ENCODE measurements around the gene ZNF557. TPM values are rescaled to one million over a fixed set of nuclear protein-coding genes. Genes with fewer than 3 reads are reported as not detected.
"Not testable (repeated sequence)": the region's sequence is repeated elsewhere in the genome, so short reads cannot be mapped to it uniquely, and the experiment has no call there.

The ZNF557 gene
- total RNA-seq (10 to 100 TPM in 3 of 5 donors, 1 to 10 TPM in 2; 7.2 to 41.4 (median 14.9) TPM), polyA plus RNA-seq (1 to 10 TPM; 1.3 to 2.2 (median 2.1) TPM)
- long read RNA-seq, donor 1, partial matches to known transcripts: 0 of 1 reads
- long read RNA-seq, donor 1, other reads (novel, unspliced or antisense): 0 of 1 reads
- long read RNA-seq, donor 2: 0 reads
- long read RNA-seq, donor 3, partial matches to known transcripts: 0 of 1 reads
- long read RNA-seq, donor 3, other reads (novel, unspliced or antisense): 0 of 1 reads
- long read RNA-seq, donor 4: 0 reads
- long read RNA-seq, donor 5, full-length matches to known transcripts: 5 of 5 reads
- long read RNA-seq, donor 5, partial matches to known transcripts: 0 of 5 reads
- long read RNA-seq, donor 5, other reads (novel, unspliced or antisense): 0 of 5 reads
- long read RNA-seq, donor 6, partial matches to known transcripts: 0 of 3 reads
- long read RNA-seq, donor 6, other reads (novel, unspliced or antisense): 0 of 3 reads
- long read RNA-seq, donor 7: 0 reads
- long read RNA-seq, donor 8, partial matches to known transcripts: 0 of 1 reads
- long read RNA-seq, donor 8, other reads (novel, unspliced or antisense): 0 of 1 reads
- long read RNA-seq, donor 9: 0 reads
- long read RNA-seq, donor 10: 0 reads

DNA sequence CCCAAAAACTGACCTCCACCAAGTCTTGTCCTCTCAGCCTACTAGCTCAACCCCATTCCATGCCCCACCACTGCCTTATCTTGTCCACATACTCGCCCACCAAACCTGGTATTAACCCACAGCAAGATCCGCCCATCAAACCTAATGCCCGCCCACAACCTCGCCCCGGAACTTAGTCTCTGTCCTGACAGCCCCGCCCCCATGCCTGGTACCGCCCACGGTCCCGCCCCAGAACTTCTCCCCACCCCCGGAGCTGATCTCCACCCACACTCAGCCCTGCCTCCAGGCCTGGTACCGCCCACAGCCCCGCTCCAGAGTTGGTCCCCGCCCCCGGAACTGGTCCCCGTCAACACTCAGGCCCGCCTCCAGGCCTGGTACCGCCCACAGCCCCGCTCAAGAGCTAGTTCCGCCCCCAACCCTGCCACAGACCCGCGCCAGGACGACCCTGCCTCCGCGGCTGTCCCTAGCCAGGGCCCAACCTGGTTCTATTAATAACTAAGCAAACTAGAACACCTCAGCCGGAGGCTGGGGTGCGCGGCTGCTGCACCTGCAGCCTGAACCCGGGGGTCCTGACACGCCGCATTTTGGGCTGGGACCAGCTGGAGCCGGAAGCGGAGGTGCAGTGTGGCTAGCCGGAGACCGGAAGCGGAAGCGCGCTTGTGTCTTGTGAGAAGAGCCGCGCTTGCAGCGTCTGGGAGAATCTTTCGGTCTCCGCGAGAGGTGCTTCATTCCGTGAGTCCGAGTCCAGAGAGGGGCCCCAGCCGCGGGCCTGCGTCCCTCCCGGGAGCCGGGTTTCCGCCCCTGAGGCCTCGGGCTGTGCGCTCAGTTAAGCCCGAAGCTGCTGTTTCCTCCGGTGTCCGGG is at the start of gene ZNF557:
Gene ZNF557 (plus strand): TSS at position 662 of the 862 bp plus-strand sequence. CDS start 5,372 bp downstream, outside the sequence.
- Histone ChIP-seq H3K36me3 (peaks cover 29 to 38% (median 37%) of the 10 kb centered on the region in 4 donors), H3K27ac (peak within 1 kb of the TSS; percentile 81 to 96 (median 91)), H3K4me3 (peak within 1 kb of the TSS; percentile 76 to 98 (median 88)), H3K9me3 (peaks cover 0 to 5% (median 0%) of the 10 kb centered on the region in 4 donors), H3K4me1 (peaks cover 9 to 16% (median 14%) of the 10 kb centered on the region in 4 donors), H3K27me3 (no peaks in the 10 kb centered on the region)
- peak; percentile 99 to 100 for DNase-seq
- TF ChIP-seq POLR2A (IDR thresholded peaks at IDR 0.05) (no peak), POLR2AphosphoS5 (IDR thresholded peaks at IDR 0.05) (peak in 2 of 3 donors; percentile 64 to 78)
- intact Hi-C loops (cut with DNase I; ENCODE audit: low total_unique reads): no loop called here
- 0 to 2% (median 1%) methylated on average over 42 to 56 of the region's 56 CpGs for WGBS, 5 donors

DNA sequence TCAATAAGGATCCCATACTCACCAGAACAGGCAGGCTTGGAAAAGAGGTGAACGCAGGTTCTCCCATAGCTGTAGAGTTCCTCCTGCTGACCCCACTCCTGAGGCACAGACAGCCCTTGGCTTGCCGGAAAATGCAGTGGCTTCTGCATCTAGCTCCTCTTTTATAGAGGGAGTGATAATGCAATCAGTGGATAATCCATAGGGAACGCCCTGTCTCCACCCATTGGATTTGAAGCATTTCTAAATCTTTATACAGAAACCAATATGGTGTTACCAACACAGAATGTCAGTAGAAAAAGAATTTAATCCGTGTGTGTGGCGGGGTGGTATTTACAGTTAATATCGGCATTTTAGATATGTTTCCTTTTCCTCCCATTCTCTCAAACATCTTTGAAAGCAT is 48.2 kb upstream of the ZNF557 start, which contains the start of gene MBD3L2B:
Gene MBD3L2B (minus strand): TSS at position 101 of the 400 bp plus-strand sequence. CDS start 34 bp downstream, at position 67.
- H3K27me3 ChIP-seq; H3K36me3 ChIP-seq; H3K9me3 ChIP-seq; DNase-seq; intact Hi-C loops (cut with DNase I; ENCODE audit: low total_unique reads); H3K4me3 ChIP-seq; H3K27ac ChIP-seq; H3K4me1 ChIP-seq: not testable (repeated sequence)
- WGBS, 5 donors: no CpG with 5 or more reads among the region's 6 CpGs

DNA sequence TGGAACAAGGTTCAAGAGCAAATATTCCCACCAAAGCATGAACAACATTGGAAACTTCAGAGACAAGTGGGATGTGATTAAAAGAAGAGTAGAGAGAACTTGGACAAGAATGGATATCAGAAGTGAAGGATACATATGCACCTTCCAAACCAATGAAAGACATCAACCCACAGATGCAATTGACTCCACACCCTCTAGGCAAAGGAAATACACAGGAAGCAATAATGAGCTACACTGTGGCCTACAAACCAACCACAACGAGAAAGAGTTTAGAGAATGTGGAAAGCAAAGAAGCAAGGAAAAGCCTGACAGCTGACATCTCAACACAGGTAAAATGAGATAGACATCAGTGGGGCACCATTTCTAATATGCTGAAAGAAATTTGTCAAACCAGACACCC is 40.7 kb upstream of the ZNF557 start:
- H3K36me3 ChIP-seq; H3K9me3 ChIP-seq; H3K27ac ChIP-seq; H3K4me1 ChIP-seq; H3K27me3 ChIP-seq; DNase-seq; intact Hi-C loops (cut with DNase I; ENCODE audit: low total_unique reads); H3K4me3 ChIP-seq: not testable (repeated sequence)
- no CpG with 5 or more reads among the region's 1 CpG for WGBS, 5 donors

DNA sequence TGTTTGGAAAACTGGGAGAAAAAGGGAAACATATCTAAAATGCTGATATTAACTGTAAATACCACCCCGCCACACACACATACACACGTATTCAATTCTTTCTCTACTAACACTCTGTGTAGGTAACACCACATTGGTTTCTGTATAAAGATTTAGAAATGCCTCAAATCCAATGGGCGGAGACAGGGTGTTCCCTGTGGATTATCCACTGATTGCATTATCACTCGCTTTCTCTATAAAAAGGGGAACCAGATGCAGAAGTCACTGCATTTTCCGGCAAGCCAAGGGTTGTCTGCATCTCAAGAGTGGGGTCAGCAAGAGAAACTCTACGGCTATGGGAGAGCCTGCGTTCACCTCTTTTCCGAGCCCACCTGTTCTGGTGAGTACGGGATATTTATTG is 39.2 kb upstream of the ZNF557 start, which contains the start of gene MBD3L5:
Gene MBD3L5 (plus strand): TSS at position 301 of the 400 bp plus-strand sequence. CDS start 34 bp downstream, at position 335.
- no CpG with 5 or more reads among the region's 9 CpGs for WGBS, 5 donors
- H3K27ac ChIP-seq; DNase-seq; H3K4me1 ChIP-seq; intact Hi-C loops (cut with DNase I; ENCODE audit: low total_unique reads); H3K9me3 ChIP-seq; H3K27me3 ChIP-seq; H3K36me3 ChIP-seq; H3K4me3 ChIP-seq: not testable (repeated sequence)

DNA sequence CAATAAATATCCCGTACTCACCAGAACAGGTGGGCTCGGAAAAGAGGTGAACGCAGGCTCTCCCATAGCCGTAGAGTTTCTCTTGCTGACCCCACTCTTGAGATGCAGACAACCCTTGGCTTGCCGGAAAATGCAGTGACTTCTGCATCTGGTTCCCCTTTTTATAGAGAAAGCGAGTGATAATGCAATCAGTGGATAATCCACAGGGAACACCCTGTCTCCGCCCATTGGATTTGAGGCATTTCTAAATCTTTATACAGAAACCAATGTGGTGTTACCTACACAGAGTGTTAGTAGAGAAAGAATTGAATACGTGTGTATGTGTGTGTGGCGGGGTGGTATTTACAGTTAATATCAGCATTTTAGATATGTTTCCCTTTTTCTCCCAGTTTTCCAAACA is 29.4 kb upstream of the ZNF557 start, which contains the start of gene MBD3L4:
Gene MBD3L4 (minus strand): TSS at position 101 of the 400 bp plus-strand sequence. CDS start 35 bp downstream, at position 66.
- intact Hi-C loops (cut with DNase I; ENCODE audit: low total_unique reads); H3K27me3 ChIP-seq; H3K9me3 ChIP-seq; H3K36me3 ChIP-seq; H3K4me3 ChIP-seq; DNase-seq; H3K4me1 ChIP-seq; H3K27ac ChIP-seq: not testable (repeated sequence)
- WGBS, 5 donors: no CpG with 5 or more reads among the region's 9 CpGs

DNA sequence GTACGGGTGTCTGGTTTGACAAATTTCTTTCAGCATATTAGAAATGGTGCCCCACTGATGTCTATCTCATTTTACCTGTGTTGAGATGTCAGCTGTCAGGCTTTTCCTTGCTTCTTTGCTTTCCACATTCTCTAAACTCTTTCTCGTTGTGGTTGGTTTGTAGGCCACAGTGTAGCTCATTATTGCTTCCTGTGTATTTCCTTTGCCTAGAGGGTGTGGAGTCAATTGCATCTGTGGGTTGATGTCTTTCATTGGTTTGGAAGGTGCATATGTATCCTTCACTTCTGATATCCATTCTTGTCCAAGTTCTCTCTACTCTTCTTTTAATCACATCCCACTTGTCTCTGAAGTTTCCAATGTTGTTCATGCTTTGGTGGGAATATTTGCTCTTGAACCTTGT is 27.9 kb upstream of the ZNF557 start:
- H3K4me1 ChIP-seq; H3K9me3 ChIP-seq; H3K4me3 ChIP-seq; H3K36me3 ChIP-seq; DNase-seq; intact Hi-C loops (cut with DNase I; ENCODE audit: low total_unique reads); H3K27ac ChIP-seq; H3K27me3 ChIP-seq: not testable (repeated sequence)
- no CpG with 5 or more reads among the region's 2 CpGs for WGBS, 5 donors

DNA sequence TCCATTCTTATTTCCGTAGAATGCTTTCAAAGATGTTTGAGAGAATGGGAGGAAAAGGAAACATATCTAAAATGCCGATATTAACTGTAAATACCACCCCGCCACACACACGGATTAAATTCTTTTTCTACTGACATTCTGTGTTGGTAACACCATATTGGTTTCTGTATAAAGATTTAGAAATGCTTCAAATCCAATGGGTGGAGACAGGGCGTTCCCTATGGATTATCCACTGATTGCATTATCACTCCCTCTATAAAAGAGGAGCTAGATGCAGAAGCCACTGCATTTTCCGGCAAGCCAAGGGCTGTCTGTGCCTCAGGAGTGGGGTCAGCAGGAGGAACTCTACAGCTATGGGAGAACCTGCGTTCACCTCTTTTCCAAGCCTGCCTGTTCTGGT is 20.5 kb upstream of the ZNF557 start, which contains the start of gene MBD3L2:
Gene MBD3L2 (plus strand): TSS at position 301 of the 400 bp plus-strand sequence. CDS start 53 bp downstream, at position 354.
- H3K27ac ChIP-seq; H3K9me3 ChIP-seq; intact Hi-C loops (cut with DNase I; ENCODE audit: low total_unique reads); DNase-seq; H3K36me3 ChIP-seq; H3K27me3 ChIP-seq; H3K4me3 ChIP-seq; H3K4me1 ChIP-seq: not testable (repeated sequence)
- no CpG with 5 or more reads among the region's 7 CpGs for WGBS, 5 donors

DNA sequence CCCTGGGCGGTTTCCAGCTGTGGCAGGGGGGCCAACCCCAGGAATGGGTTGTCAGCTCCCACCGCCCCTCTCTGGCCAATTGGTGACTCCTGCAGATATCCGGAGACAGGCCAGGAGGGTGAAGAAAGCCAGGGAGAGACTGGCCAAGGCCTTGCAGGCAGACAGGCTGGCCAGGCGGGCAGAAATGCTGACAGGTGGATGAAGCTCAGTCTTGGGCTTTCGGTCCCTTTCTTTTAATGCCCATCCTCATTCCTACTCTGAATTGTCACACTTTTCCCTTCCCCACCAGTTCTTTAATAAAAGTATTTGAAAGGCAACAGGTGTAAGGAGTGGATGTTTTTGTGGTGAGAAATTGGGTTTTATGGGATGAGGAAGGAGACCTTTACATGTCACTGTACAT is 18.1 kb upstream of the ZNF557 start:
- 89 to 100% (median 90%) methylated on average over 2 to 3 of the region's 5 CpGs for WGBS, 5 donors
- intact Hi-C loops (cut with DNase I; ENCODE audit: low total_unique reads): not testable (repeated sequence)

DNA sequence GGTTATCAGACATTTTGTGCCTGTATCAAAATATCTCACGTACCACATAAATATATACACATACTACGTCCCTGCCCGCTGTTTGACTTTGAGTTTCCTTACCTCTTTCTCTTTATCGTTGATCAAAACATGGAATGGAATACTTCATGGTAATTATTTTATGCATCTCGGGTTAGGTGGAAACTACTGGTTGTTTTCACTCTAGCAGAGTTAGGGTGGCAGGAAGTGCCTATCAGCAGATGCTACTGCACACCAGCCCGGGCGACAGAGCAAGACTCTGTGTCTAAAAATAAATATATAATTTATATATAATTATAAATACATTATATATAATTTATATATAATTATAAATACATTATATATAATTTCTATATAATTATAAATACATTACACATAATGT is 16.6 kb upstream of the ZNF557 start:
- H3K4me3 ChIP-seq; H3K4me1 ChIP-seq; DNase-seq; H3K27me3 ChIP-seq; intact Hi-C loops (cut with DNase I; ENCODE audit: low total_unique reads); H3K9me3 ChIP-seq; H3K36me3 ChIP-seq; H3K27ac ChIP-seq: not testable (repeated sequence)
- WGBS, 5 donors: 84 to 93% (median 90%) methylated on average over 7 of the region's 7 CpGs

More for the DNA sequence above, 18.1 kb upstream of the ZNF557 start:
- H3K9me3 ChIP-seq, H3K4me3 ChIP-seq, H3K27me3 ChIP-seq, H3K27ac ChIP-seq, DNase-seq, H3K4me1 ChIP-seq, H3K36me3 ChIP-seq: not testable (repeated sequence)

DNA sequence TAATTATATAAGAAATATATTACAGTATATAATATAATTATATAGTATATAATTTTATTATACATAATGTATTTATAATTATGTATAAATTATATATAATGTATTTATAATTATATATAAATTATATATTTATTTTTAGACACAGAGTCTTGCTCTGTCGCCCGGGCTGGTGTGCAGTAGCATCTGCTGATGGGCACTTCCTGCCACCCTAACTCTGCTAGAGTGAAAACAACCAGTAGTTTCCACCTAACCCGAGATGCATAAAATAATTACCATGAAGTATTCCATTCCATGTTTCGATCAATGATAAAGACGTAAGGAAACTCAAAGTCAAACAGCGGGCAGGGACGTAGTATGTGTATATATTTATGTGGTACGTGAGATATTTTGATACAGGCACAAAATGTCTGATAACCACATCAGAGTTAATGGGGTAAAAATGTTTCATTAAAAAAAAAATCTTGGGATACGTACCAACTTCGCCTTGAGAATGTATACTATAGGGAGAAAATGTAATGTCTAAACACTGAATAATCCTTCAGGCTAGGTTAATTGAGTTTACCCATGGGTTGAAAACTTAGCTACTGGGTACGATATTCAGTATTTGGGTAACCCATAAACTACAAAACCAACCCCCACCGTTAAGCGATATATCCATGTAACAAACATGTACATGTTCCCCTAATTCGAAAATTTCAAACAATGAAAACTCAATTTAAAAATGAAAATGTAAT is 14.7 kb upstream of the ZNF557 start:
- H3K27ac ChIP-seq; H3K36me3 ChIP-seq; H3K4me1 ChIP-seq; H3K4me3 ChIP-seq; H3K9me3 ChIP-seq; DNase-seq; intact Hi-C loops (cut with DNase I; ENCODE audit: low total_unique reads); H3K27me3 ChIP-seq: not testable (repeated sequence)
- WGBS, 5 donors: 91 to 94% (median 92%) methylated on average over 8 to 14 of the region's 14 CpGs

All from stomach (tissue), 19 donors.